Measurements from ENCODE around the gene DFFA.
"Not testable (repeated sequence)": the region's sequence is repeated elsewhere in the genome, so short reads cannot be mapped to it uniquely, and the experiment has no call there.

The DFFA gene

GRCh38 chr1:10511494-10511885 lies 39.2 kb upstream of the DFFA start:
- in situ Hi-C loops (cut with HindIII; ENCODE audit: low pct_unique_long_range_greater_than_20kb, low sequenced_read_pairs) = no loop called here
- TF ChIP-seq JUND (IDR thresholded peaks at IDR 0.05; ENCODE audit: low read depth) = no peak
- DNase-seq (ENCODE audit: low read depth in 1 of 2, low spot score in 1 of 2) = no peak

DNA sequence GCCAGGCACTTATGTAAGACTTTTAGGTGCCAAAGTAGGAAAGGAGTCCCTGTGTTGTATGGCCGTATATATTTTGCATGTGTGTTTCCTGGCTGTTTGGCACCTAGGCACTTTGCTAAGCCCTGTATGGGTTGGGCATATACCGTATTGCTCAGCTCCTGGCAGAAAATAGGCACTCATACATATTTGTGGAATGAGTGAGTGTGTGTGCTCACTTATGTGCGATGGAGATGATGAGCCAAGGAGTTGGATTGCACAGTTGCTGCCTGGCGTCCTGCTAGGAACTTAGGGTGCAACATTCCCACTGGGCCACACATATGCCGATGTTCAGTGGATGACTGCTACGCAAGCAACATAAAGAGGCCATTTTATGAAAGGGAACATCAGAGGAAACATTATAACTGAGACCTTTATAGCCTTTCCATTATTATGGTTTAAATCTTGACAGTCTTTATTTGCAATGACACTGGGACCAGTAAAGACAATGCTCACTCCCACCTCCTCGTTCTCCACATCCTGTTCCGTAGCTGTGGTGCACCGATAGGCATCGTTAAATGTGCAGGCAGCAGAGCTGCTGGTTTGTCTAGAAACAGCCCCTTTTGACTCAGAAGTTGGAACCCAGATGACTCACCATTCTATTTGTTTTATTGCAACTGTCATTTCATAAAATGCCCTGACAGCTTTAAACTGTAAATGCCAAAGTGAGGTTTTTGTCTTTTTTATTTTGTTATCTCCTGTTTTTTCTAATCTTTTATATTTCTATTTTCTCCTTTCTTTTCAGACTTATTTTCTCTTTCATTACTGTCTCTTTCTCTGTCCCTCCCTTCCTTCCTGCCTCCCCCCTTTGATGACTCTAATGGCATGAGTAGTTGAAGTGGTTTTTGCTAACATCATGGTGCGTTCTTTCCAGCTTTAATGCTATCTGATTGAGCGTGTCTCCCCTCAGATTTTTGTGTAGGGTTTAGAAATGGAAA lies 38.5 kb upstream of the DFFA start:
- peak in 1 of 2 experiments; percentile 70 for DNase-seq (ENCODE audit: low read depth in 1 of 2, low spot score in 1 of 2)
- in situ Hi-C loops (cut with HindIII; ENCODE audit: low pct_unique_long_range_greater_than_20kb, low sequenced_read_pairs) = no loop called here
- TF ChIP-seq JUND (IDR thresholded peaks at IDR 0.05; ENCODE audit: low read depth) = peak; percentile 55; the same call in 1 of the 2 replicates

DNA sequence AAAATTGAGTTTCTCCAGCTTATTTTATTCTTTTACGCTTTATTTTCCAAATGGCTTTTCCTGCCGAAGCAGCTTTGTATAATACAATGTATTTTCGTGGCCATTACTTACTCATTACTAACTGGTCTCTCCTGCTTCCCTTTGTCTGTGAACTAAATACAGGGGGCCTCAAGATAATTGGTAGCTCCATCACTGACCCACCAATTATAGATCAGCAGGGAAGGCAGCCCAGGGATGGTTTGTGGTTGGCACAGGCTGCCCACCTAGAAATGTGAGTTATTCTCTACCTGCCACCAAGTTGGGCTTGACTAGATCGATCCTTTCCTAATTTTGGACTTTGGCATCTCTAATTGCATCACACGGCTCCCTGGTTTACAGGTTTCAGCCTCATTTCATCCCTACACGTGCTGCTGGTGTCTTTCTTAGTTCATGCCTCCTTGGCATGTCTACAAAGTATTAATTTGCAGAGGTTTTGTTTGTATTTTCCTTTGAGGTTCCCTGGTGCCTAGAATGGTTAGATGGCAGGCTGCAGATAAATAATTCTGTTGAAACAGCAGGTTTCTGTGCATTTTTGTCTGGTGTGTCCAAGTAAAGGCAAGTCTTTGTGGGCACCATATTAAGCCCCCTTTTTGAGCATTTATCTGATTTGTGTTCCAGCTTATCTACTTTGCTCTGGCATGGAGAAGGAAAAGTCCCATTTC lies 37.6 kb upstream of the DFFA start:
- no peak for DNase-seq (ENCODE audit: low read depth in 1 of 2, low spot score in 1 of 2)
- TF ChIP-seq JUND (IDR thresholded peaks at IDR 0.05; ENCODE audit: low read depth) = no peak
- in situ Hi-C loops (cut with HindIII; ENCODE audit: low pct_unique_long_range_greater_than_20kb, low sequenced_read_pairs) = no loop called here

DNA sequence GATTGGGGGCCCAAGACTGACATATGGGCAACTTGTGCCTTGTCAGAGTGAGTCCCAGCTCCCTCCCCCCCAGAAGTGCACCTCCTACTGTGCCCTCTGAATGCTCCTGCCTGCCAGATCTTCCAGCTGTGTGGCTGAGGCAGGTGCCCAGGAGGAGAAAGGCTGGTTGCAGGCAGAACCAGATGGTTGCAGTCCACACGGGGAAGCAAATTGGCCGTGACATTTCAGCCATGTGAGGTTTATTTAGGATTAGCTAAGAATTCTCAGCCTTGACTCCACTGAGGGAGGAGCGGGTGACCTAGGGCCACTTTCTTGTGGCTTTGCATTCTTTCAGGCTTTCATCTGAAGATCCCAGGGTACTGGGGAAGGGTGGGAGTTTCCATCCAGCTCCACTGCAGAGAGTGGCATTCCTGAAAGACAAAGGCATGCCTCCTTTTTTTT lies 36.2 kb upstream of the DFFA start:
- no peak for TF ChIP-seq JUND (IDR thresholded peaks at IDR 0.05; ENCODE audit: low read depth)
- peak in 1 of 2 experiments; percentile 77 for DNase-seq (ENCODE audit: low read depth in 1 of 2, low spot score in 1 of 2)
- in situ Hi-C loops (cut with HindIII; ENCODE audit: low pct_unique_long_range_greater_than_20kb, low sequenced_read_pairs) = no loop called here

- in situ Hi-C loops (cut with HindIII; ENCODE audit: low pct_unique_long_range_greater_than_20kb, low sequenced_read_pairs) = no loop called here
- peak in 1 of 2 experiments; percentile 83 for DNase-seq (ENCODE audit: low read depth in 1 of 2, low spot score in 1 of 2)
- TF ChIP-seq JUND (IDR thresholded peaks at IDR 0.05; ENCODE audit: low read depth) = no peak
Observed at GRCh38 chr1:10507111-10507879, 35.0 kb upstream of the DFFA start.

GRCh38 chr1:10506677-10507047 lies 34.3 kb upstream of the DFFA start:
- no peak for DNase-seq (ENCODE audit: low read depth in 1 of 2, low spot score in 1 of 2)
- TF ChIP-seq JUND (IDR thresholded peaks at IDR 0.05; ENCODE audit: low read depth) = no peak
- in situ Hi-C loops (cut with HindIII; ENCODE audit: low pct_unique_long_range_greater_than_20kb, low sequenced_read_pairs) = no loop called here

DNA sequence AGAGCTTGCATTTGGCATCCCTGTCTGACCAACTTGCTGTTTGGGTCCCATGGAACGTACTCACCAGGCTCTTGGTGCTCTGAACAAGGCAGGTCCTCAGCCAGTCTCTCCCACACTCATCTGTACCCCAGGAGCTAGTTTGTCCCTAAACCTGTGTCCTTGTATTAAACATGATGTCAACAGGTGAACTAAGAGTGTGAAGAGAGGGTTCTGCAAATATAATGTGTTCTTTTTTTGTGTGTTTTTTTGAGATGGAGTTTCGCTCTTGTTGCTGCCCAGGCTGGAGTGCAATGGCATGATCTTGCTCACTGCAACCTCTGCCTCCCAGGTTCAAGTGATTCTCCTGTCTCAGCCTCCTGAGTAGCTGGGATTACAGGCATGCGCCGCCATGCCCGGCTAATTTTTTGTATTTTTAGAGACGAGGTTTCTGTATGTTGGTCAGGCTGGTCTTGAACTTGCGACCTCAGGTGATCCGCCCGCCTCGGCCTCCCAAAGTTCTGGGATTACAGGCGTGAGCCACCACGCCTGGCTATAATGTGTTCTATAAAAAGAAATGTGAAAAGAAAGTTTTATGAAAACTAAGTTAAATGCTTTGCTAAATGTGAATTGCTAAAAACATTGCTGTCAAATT lies 33.8 kb upstream of the DFFA start:
- in situ Hi-C loops (cut with HindIII; ENCODE audit: low pct_unique_long_range_greater_than_20kb, low sequenced_read_pairs); DNase-seq (ENCODE audit: low read depth in 1 of 2, low spot score in 1 of 2): not testable (repeated sequence)

DNA sequence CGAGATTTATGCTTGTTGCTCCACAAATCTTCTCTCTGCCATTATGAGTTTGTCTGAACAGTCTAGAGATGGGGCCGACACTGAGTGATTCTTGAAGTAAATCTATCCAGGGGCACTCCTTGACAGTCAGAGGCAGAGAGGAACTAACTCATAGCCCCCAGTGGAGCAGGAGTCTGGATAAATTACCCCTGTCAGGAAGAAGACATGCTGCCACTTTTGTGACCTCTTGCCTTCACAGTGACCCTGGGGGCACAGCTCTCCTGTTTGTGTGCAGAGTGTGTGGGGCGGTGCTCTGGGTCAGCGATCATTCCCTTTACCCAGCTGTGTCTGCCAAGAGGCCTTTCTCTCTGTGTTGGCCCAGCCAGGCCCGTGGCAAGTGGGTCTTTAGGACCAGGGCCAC lies 31.9 kb upstream of the DFFA start:
- no peak for TF ChIP-seq JUND (IDR thresholded peaks at IDR 0.05; ENCODE audit: low read depth)
- in situ Hi-C loops (cut with HindIII; ENCODE audit: low pct_unique_long_range_greater_than_20kb, low sequenced_read_pairs) = no loop called here
- no peak for DNase-seq (ENCODE audit: low read depth in 1 of 2, low spot score in 1 of 2)

GRCh38 chr1:10502206-10502605 lies 29.9 kb upstream of the DFFA start:
- in situ Hi-C loops (cut with HindIII; ENCODE audit: low pct_unique_long_range_greater_than_20kb, low sequenced_read_pairs) = no loop called here
- no peak for DNase-seq (ENCODE audit: low read depth in 1 of 2, low spot score in 1 of 2)
- TF ChIP-seq JUND (IDR thresholded peaks at IDR 0.05; ENCODE audit: low read depth) = no peak

DNA sequence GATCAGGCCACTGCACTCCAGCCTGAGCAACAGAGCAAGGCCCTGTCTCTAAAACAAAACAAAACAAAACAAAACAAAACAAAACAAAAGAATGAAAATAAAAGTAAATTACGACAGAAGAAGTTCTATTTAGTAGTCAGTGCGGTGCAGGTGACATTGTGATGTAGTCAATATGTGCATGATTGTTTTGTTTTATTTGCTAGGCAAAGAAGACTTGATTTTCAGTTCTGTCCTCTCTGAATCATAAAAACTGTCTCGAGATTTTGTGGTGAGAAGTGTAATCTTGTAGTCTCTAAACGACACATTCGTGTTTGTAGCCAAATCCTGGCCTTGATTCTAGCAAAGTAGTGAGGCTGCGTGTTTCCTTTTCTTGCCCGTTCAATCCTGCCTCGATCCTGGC lies 25.9 kb upstream of the DFFA start:
- no peak for DNase-seq (ENCODE audit: low read depth in 1 of 2, low spot score in 1 of 2)
- in situ Hi-C loops (cut with HindIII; ENCODE audit: low pct_unique_long_range_greater_than_20kb, low sequenced_read_pairs) = no loop called here
- TF ChIP-seq JUND (IDR thresholded peaks at IDR 0.05; ENCODE audit: low read depth) = no peak

DNA sequence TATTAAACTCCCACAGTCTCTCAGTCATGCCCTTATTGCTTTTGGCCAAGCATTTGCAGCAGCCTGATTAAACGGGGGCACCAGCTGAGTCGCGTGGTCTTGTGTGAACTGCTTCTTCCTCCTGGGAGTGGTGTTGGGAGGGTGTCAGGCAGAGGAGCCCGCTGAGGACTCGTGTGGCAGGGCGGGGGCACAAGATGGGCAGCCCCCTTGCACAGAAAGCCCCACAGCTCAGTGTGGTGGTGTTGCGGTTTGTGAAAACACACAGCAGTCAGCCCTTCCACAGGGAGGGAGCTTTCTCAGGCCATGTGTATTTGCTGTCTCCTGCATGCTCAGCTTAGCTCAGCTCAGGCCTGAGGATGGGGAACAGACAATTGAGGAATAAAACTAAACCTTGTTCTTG lies 24.8 kb upstream of the DFFA start:
- TF ChIP-seq JUND (IDR thresholded peaks at IDR 0.05; ENCODE audit: low read depth) = no peak
- no peak for DNase-seq (ENCODE audit: low read depth in 1 of 2, low spot score in 1 of 2)
- in situ Hi-C loops (cut with HindIII; ENCODE audit: low pct_unique_long_range_greater_than_20kb, low sequenced_read_pairs) = no loop called here

DNA sequence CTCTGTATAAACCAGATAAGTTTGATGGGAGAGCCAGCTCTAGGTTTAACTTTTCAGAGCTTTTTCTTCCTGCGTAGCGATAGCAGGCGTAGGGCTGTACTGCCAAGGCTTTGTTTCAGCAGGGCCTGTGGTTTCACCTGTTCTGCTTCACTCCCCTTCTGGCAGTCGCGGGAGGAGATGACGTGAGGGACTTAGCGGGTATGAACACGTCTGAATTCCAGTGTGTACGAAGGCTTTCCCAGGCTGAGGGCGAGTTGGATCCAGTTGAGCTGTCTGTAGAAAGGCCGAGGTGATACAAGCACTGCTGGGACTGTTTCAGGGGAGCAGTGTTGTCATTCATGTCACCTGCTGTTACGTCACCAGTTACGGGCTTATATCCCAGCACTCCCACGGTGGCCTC lies 23.6 kb upstream of the DFFA start:
- in situ Hi-C loops (cut with HindIII; ENCODE audit: low pct_unique_long_range_greater_than_20kb, low sequenced_read_pairs) = no loop called here
- no peak for DNase-seq (ENCODE audit: low read depth in 1 of 2, low spot score in 1 of 2)
- no peak for TF ChIP-seq JUND (IDR thresholded peaks at IDR 0.05; ENCODE audit: low read depth)
